GM18909 (cell line): Measurements from ENCODE around the gene JUP.

Experiments
- ATAC-seq: cut with Tn5 transposase; IDR thresholded peaks from one replicate; pipeline ENCODE4 v1.9.1; 2021; ENCODE audit warnings: mild to moderate bottlenecking; ENCODE audit not compliant: unreplicated experiment, poor library complexity

JUP gene

GRCh38 chr17:41810659-41811548 is 24.4 kb upstream of the JUP start:
- no peak for ATAC-seq

- ATAC-seq = no peak
Observed at GRCh38 chr17:41806685-41807445, 20.4 kb upstream of the JUP start.

GRCh38 chr17:41803049-41804020 is 16.8 kb upstream of the JUP start:
- no peak for ATAC-seq

GRCh38 chr17:41801374-41802271 is 15.1 kb upstream of the JUP start:
- no peak for ATAC-seq

- no peak for ATAC-seq
Observed at GRCh38 chr17:41800601-41801373, 14.3 kb upstream of the JUP start.

- ATAC-seq = no peak
Observed at GRCh38 chr17:41799366-41799765, 12.9 kb upstream of the JUP start.

- no peak for ATAC-seq
Observed at GRCh38 chr17:41797377-41797776, 10.9 kb upstream of the JUP start.

GRCh38 chr17:41796121-41796895 is 9.8 kb upstream of the JUP start:
- no peak for ATAC-seq

GRCh38 chr17:41794540-41794975 is 8.0 kb upstream of the JUP start:
- ATAC-seq = no peak

- no peak for ATAC-seq
Observed at GRCh38 chr17:41793784-41794539, 7.5 kb upstream of the JUP start.

GRCh38 chr17:41792845-41793783 is 6.6 kb upstream of the JUP start:
- no peak for ATAC-seq

- ATAC-seq = no peak
Observed at GRCh38 chr17:41787021-41787418, 509 bp upstream of the JUP start.

- no peak for ATAC-seq
Observed at GRCh38 chr17:41785859-41786226, 668 bp downstream of the JUP start.

- ATAC-seq = no peak
Observed at GRCh38 chr17:41785091-41785858, 1.2 kb downstream of the JUP start.

GRCh38 chr17:41784207-41784744 is 2.2 kb downstream of the JUP start:
- ATAC-seq = no peak
